Activated CD4-positive, alpha-beta memory T cell treated with anti-CD3 and anti-CD28 coated beads, Interleukin-2, amount 10 ng/mL, durations not matched to agents 7 days and 5 days (primary cell): ENCODE results near the gene SEPTIN12. TPM values are rescaled to one million over a fixed set of nuclear protein-coding genes. Genes with fewer than 3 reads are reported as not detected.
"Not testable (repeated sequence)": the region's sequence is repeated elsewhere in the genome, so short reads cannot be mapped to it uniquely, and the experiment has no call there.

ENCODE experiments used
- CTCF ChIA-PET: fragments of 350-600 bp; sonication (Branson Sonifier 250); formaldehyde crosslinking; loops from one replicate; lab custom pipeline; 2021; ENCODE audit warnings: antibody characterized with exemption, inconsistent platforms; lab: Charles Lee
- POLR2A ChIA-PET: fragments of 350-600 bp; sonication (Branson Sonifier 250); formaldehyde crosslinking; loops from one replicate; lab custom pipeline; 2021; ENCODE audit warnings: antibody characterized with exemption; lab: Charles Lee
- DNase-seq: peaks from one replicate; pipeline ENCODE4 v3.0.0-alpha.2; 2020
- H3K27ac Mint-ChIP-seq: one replicate; pipeline ENCODE4 v1.8.0; 2021; ENCODE audit warnings: mild to moderate bottlenecking, mixed read lengths
- H3K27me3 Mint-ChIP-seq: one replicate; pipeline ENCODE4 v1.8.0; 2021; ENCODE audit warnings: mixed read lengths
- H3K36me3 Mint-ChIP-seq: one replicate; pipeline ENCODE4 v1.8.0; 2021; ENCODE audit warnings: low read depth, mixed read lengths
- H3K4me1 Mint-ChIP-seq: one replicate; pipeline ENCODE4 v1.8.0; 2021; ENCODE audit warnings: mixed read lengths
- H3K4me3 Mint-ChIP-seq: one replicate; pipeline ENCODE4 v1.8.0; 2021; ENCODE audit warnings: mild to moderate bottlenecking, mixed read lengths
- H3K9me3 Mint-ChIP-seq: one replicate; pipeline ENCODE4 v1.8.0; 2021; ENCODE audit warnings: mixed read lengths
- total RNA-seq, 2 experiments: library from RNA; stranded (reverse); gene quantifications; one replicate each; pipeline ENCODE4 v1.2.3, GENCODE V29; 2021

SEPTIN12 gene
- total RNA-seq, 2 experiments from 2014 or later = not detected

DNA sequence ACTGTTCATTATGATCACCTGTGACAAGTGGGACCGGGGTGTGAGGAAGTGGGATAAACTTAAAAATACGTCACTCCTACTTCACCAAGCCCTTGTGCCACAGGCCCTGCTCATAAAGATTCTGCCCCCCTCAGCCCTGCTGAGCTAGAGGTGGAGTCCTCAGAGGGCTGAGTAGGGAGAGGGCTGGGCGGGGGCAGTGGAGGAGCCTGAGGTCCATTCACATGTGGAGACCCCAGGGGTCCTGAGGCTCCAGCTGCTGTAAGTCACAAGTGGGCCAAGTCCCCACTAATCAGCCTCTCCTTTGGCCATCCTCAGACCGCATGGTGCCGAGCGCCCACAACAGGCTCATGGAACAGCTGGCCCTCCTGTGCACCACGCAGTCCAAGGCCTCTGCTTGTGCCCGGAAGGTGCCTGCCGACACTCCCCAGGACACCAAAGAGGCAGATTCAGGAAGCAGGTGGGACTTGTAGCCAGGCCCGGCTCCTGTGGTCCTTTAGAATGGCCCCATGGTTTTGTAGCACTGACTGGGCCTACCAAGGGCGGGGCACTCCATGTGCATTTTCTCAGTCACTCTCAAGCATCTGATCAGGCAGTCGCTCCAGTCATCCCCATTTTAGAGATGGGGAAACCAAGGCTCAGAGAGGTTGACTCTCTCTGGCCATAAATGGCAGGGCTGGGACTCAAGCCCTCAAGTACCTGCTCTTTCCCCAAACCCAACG is 43.4 kb downstream of the SEPTIN12 start:
- CTCF ChIA-PET = no interaction called here
- Mint-ChIP-seq H3K4me3 (no peak overlapping the region), H3K27ac (no peak overlapping the region), H3K27me3 (no peaks in the 10 kb centered on the region), H3K36me3 (no peaks in the 10 kb centered on the region), H3K4me1 (peaks cover 12% of the 10 kb centered on the region), H3K9me3 (no peaks in the 10 kb centered on the region)
- POLR2A ChIA-PET = no interaction called here
- no peak for DNase-seq

DNA sequence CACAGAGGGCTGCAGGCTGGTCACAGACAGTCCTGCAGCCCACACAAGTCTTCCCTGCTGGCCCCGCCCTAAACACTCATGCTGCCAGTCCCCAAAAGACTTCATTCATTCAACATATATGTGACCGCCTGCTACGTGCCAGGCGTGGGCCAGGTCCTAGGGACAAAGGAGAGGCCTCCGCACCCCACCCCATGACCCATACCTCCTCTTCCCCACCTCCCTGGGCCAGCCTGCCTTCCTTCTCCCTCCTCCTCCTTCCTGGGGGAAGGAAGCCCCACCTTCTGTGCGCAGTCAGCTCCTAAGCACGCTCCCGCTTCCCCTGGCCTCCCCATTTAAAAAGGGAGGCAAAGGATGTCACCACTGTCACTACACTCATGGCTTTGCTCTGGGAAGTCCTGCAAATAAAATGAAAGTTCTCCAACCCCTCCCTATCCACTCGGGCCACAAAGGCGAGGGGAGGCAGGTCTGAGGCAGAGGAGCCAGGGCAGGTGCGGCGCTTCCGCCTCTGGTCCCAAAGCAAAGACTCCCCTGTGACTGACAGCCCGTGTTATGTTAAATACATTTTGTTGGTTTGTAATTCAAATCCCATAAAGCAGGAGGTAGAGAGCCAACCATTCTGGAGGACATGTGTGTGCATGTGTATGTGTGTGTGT is 44.8 kb downstream of the SEPTIN12 start:
- H3K36me3 Mint-ChIP-seq = no peaks in the 10 kb centered on the region
- H3K4me3 Mint-ChIP-seq = no peak overlapping the region
- CTCF ChIA-PET = no interaction called here
- H3K4me1 Mint-ChIP-seq = peaks cover 12% of the 10 kb centered on the region
- no peaks in the 10 kb centered on the region for H3K9me3 Mint-ChIP-seq
- no peaks in the 10 kb centered on the region for H3K27me3 Mint-ChIP-seq
- no peak overlapping the region for H3K27ac Mint-ChIP-seq
- DNase-seq = no peak
- POLR2A ChIA-PET = no interaction called here

DNA sequence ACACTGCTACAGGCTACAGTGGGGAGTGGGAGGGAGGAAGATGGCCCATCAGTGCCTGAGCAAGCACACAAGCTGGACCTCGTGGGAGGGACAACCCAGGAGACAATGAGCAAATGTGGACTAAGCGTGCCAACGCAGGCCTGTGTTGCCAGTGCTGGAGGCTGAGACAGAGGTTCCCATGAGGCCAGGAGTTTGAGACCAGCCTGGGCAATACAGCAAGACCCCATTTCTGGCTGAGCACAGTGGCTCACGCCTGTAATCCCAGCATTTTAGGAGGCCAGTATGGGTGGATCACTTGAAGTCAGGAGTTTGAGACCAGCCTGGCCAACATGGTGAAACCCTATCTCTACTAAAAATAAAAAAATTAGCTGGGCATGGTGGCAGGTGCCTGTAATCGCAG is 49.8 kb downstream of the SEPTIN12 start:
- POLR2A ChIA-PET, H3K27ac Mint-ChIP-seq, DNase-seq, H3K9me3 Mint-ChIP-seq, H3K4me3 Mint-ChIP-seq, H3K36me3 Mint-ChIP-seq, H3K27me3 Mint-ChIP-seq: not testable (repeated sequence)
- peaks cover 20% of the 10 kb centered on the region for H3K4me1 Mint-ChIP-seq
- CTCF ChIA-PET = interaction anchor here (0.6 kb wide), 1 partner anchor 300 kb away, joined by 3 read pairs; no protein-coding TSS in a partner anchor

DNA sequence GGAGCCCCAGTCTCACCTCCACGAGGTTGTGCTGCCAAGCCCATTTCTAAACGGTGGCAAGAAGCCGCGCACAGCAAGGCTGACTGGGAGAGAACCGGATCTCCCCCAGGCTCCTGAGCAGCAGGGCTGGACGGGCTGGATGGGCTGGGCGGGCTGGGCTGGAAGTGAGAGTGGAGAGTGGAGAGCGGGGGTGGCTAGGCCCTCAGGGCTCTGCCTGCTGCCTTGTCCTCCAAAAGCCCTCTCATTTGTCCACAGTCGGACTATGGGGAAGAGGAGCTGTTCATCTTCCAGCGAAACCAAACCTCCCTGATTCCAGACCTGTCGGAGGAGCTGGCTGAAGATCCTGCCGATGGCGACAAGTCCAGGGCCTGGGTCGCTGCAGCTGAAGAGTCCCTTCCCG is 50.6 kb downstream of the SEPTIN12 start:
- DNase-seq = no peak
- ChIA-PET POLR2A (no interaction called here), CTCF (no interaction called here)
- H3K4me1 Mint-ChIP-seq = peaks cover 21% of the 10 kb centered on the region
- no peaks in the 10 kb centered on the region for H3K9me3 Mint-ChIP-seq
- H3K27me3 Mint-ChIP-seq = no peaks in the 10 kb centered on the region
- no peaks in the 10 kb centered on the region for H3K36me3 Mint-ChIP-seq
- no peak overlapping the region for H3K27ac Mint-ChIP-seq
- H3K4me3 Mint-ChIP-seq = no peak overlapping the region

DNA sequence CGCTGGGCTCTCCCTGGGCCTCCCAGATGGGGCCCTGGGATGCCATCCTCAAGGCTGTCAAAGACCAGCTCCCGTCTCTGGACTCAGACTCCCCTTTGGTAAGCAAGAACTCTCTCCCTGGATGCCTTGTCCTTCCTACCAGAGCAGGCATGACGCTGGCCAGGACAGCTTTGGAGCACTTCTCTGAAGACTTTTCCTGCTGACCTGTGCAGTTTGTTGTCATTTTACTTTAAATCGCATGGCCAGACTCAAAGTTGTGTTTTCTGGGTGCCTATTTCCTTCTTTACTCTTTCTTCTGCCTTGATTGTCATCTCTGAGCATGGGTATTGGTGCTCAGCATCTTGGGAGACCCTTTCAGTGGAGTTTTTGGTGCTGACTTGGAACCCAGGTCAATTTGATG is 51.6 kb downstream of the SEPTIN12 start:
- H3K4me1 Mint-ChIP-seq = peaks cover 24% of the 10 kb centered on the region
- POLR2A ChIA-PET = no interaction called here
- H3K4me3 Mint-ChIP-seq = no peak overlapping the region

DNA sequence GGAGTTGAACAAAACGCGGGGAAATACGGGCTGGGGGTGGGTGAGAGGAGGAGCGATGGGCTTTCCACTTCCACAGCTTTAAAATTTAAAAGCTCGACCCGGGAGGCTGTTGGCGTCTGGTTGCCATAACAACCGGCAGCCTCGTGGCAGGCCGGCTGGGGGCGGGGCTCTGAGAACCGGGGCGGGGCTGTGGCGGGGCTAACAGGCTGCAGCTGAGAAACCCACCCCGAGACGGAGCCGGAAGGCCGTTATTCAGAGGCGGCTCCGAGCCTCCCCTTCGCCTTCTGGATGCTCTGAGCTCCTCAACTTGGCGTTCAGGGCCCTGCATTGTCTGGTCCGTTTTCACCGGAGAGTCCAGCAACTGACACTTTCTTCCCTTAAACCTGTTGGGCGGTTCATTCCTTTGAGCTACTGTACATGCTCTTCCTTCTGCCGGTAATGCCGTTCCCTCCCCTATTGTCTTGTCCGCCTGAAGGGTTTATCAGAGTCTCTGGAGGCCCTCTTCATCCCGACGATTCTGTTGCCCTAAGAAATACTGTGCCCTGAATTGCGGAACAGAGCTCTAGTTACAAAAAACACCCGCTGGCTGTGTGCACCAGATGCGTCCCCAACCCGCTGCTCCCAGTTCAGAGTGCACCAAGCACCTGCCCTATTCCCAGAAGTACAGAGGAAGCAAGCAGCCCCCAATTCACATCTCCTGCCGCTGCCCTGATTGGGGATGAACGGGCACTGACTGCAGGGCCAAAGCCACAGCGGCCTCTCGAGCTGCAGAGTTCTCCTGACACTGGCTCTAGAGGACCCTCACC is 53.2 kb downstream of the SEPTIN12 start:
- Mint-ChIP-seq H3K4me1 (peaks cover 24% of the 10 kb centered on the region), H3K9me3 (no peaks in the 10 kb centered on the region), H3K36me3 (no peaks in the 10 kb centered on the region), H3K27me3 (no peaks in the 10 kb centered on the region), H3K27ac (peak overlapping the region; percentile 78), H3K4me3 (peak overlapping the region; percentile 78)
- peak; percentile 94 for DNase-seq
- CTCF ChIA-PET = interaction anchor here (0.7 to 2.3 kb wide), 15 partner anchors 11 to 1704 kb away, joined by 3 to 12 read pairs (median 6); partner anchors contain the start of genes GLYR1, MGRN1, NUDT16L1 and ROGDI
- POLR2A ChIA-PET = interaction anchor here (1.0 to 2.4 kb wide), 22 partner anchors 11 to 482 kb away, joined by 3 to 24 read pairs (median 6); partner anchors contain the start of genes CDIP1, CORO7, GLYR1 and NAGPA

More for the DNA sequence above, 51.6 kb downstream of the SEPTIN12 start:
- Mint-ChIP-seq H3K36me3 (no peaks in the 10 kb centered on the region), H3K27ac (no peak overlapping the region), H3K9me3 (no peaks in the 10 kb centered on the region), H3K27me3 (no peaks in the 10 kb centered on the region)
- no peak for DNase-seq
- CTCF ChIA-PET = interaction anchor here (0.6 kb wide), 1 partner anchor 233 kb away, joined by 3 read pairs; no protein-coding TSS in a partner anchor

DNA sequence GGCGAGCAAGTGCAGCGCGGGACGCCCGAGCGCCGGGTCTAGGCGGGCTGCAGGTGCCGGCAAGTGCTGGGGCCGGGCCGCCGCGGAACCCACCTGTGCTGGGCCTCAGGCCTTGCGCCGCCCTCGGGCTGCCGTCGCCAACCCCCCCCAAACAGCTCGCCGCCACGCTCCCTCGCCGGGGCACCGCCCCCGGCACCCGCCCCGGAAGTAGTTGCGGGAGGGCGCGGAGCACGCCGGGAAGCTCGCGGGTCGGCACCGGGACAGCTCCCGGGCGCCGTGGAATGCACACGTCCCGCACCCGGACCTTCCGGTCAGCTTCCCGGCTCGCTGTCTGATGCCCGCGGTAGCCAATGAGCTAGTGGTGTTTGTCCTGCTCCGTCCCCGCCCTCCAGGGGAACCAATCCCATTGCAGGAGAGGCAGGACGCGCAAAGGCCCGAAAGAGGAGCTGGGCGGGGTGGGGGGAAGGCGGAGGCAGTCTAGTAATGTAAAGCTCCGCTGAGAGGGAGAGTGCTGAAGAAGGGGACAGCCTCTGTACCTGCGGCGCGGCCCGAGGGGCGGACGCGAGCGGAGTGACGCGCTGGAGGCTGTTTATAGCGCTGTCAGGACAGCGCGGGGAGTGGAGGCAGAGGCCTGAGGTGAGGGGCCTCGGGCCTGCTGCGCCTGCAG is 53.9 kb downstream of the SEPTIN12 start, which contains the start of the genes ANKS3 and DNAAF8:
Gene ANKS3, minus strand, starts transcription at position 209 of the 667 bp plus-strand sequence. CDS start 4,122 bp downstream, outside the sequence.
Gene DNAAF8, plus strand, starts transcription at position 475 of the 667 bp plus-strand sequence. CDS start 1,978 bp downstream, outside the sequence.
- peak; percentile 81 for DNase-seq
- POLR2A ChIA-PET = interaction anchor here (1.0 to 2.4 kb wide), 21 partner anchors 10 to 481 kb away, joined by 3 to 24 read pairs (median 6); partner anchors contain the start of genes CDIP1, CORO7, GLYR1 and NAGPA
- H3K4me1 Mint-ChIP-seq = peaks cover 24% of the 10 kb centered on the region
- H3K27me3 Mint-ChIP-seq = no peaks in the 10 kb centered on the region
- CTCF ChIA-PET = interaction anchor here (0.5 to 2.3 kb wide), 17 partner anchors 10 to 1703 kb away, joined by 3 to 12 read pairs (median 4); partner anchors contain the start of genes GLYR1, MGRN1, NUDT16L1 and ROGDI
- H3K9me3 Mint-ChIP-seq = no peaks in the 10 kb centered on the region
- H3K36me3 Mint-ChIP-seq = no peaks in the 10 kb centered on the region
- peak within 1 kb of the TSS; percentile 78 for H3K4me3 Mint-ChIP-seq
- peak within 1 kb of the TSS; percentile 78 for H3K27ac Mint-ChIP-seq

DNA sequence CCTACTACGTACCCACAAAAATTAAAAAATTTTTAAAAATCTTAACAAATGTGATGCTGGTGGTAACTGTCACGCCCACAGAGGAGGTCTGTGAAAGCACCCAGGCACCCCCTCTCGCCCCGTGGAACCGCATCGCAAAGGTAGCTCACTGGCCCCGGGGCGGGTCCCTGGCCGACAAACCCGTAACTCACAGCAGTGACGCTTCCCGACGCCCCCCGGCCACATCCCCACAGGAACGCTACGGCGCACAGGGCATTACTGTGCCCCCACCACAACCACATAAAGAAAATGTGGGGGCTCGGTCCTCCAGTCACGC is 54.4 kb downstream of the SEPTIN12 start:
- Mint-ChIP-seq H3K4me1 (peaks cover 24% of the 10 kb centered on the region), H3K4me3 (peak overlapping the region; percentile 78), H3K36me3 (no peaks in the 10 kb centered on the region), H3K27me3 (no peaks in the 10 kb centered on the region), H3K9me3 (no peaks in the 10 kb centered on the region), H3K27ac (peak overlapping the region; percentile 61)
- ChIA-PET CTCF (interaction anchor here (0.5 to 2.3 kb wide), 10 partner anchors 14 to 246 kb away, joined by 3 to 12 read pairs (median 8); partner anchors contain the start of genes ROGDI and ZNF500), POLR2A (interaction anchor here (1.3 to 2.4 kb wide), 16 partner anchors 10 to 462 kb away, joined by 3 to 24 read pairs (median 6); partner anchors contain the start of genes CORO7, GLYR1, NAGPA and NUDT16L1)
- no peak for DNase-seq

DNA sequence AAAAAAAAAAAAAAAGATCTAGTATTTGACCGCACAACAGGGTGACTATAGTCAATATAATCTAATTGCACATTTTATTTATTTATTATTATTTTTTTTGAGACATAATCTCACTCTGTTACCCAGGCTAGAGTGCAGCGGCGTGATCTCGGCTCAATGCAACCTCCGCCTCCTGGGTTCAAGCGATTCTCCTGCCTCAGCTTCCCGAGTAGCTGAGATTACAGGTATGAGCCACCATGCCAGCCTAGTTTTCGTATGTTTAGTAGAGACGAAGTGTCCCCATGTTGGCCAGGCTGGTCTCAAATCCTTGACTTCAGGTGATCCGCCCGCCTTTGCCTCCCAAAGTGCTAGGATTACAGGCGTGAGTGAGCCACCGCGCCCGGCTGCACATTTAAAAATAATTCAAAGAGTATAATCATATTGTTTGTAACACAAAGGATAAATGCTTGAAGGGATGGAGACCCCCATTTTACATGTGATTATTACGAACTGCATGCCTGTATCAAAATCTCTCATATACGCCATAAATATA is 54.9 kb downstream of the SEPTIN12 start:
- ChIA-PET POLR2A (interaction anchor here (1.6 to 2.4 kb wide), 8 partner anchors 34 to 301 kb away, joined by 5 to 24 read pairs (median 8); partner anchors contain the start of genes GLYR1, NAGPA, NUDT16L1 and ROGDI), CTCF (interaction anchor here (1.3 to 2.3 kb wide), 4 partner anchors 16 to 227 kb away, joined by 3 to 12 read pairs (median 10); no protein-coding TSS in a partner anchor)
- H3K4me1 Mint-ChIP-seq = peaks cover 24% of the 10 kb centered on the region
- peak overlapping the region; percentile 78 for H3K4me3 Mint-ChIP-seq
- H3K9me3 Mint-ChIP-seq = no peaks in the 10 kb centered on the region
- DNase-seq = no peak
- peak overlapping the region; percentile 61 for H3K27ac Mint-ChIP-seq
- no peaks in the 10 kb centered on the region for H3K36me3 Mint-ChIP-seq
- no peaks in the 10 kb centered on the region for H3K27me3 Mint-ChIP-seq

DNA sequence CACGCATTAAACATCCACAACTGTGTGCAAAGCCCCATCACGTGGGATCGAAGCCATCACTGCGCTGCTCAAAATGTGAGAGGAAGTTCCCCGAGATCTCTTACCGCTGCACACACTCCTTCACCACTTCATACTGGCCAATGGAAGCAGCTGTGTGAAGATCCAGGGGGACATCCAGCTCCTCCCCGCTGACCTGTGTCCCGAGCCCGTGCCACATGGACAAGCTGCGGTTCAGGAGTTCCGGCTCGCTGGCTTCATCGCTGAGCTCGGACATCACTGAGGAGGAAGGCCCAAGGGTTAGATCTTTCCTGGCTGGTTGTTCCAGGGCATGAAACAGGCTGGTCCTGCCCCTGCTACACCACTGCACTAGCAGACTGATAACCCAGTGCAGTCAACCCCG is 58.3 kb downstream of the SEPTIN12 start:
- no peak overlapping the region for H3K27ac Mint-ChIP-seq
- no peak overlapping the region for H3K4me3 Mint-ChIP-seq
- no peak for DNase-seq
- no peaks in the 10 kb centered on the region for H3K27me3 Mint-ChIP-seq
- peaks cover 2% of the 10 kb centered on the region for H3K36me3 Mint-ChIP-seq
- POLR2A ChIA-PET = no interaction called here
- CTCF ChIA-PET = no interaction called here
- H3K4me1 Mint-ChIP-seq = peaks cover 18% of the 10 kb centered on the region
- H3K9me3 Mint-ChIP-seq = no peaks in the 10 kb centered on the region

DNA sequence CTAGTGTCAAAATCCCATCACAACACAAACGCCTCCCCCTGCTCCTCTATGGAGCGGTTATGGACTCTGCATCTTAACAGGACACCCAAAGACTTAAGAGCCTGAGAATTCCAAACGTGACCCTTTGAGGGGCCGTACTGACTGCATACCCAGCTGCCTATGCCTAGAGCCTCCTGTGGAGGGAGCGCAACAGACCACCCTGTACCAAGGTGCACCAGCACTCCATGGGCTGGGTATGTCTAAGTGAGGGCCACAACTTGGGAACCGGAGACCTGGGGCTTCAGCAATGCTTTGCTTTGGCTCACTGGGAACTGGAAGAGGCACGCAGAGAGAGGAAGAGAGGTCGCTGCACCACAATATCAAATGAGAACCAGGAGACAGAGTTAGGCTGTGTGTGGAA is 59.5 kb downstream of the SEPTIN12 start:
- no peaks in the 10 kb centered on the region for H3K27me3 Mint-ChIP-seq
- ChIA-PET POLR2A (interaction anchor here (0.6 kb wide), 1 partner anchor 14 kb away, joined by 3 read pairs; no protein-coding TSS in a partner anchor), CTCF (no interaction called here)
- no peak overlapping the region for H3K27ac Mint-ChIP-seq
- H3K4me1 Mint-ChIP-seq = peaks cover 13% of the 10 kb centered on the region
- no peak for DNase-seq
- H3K4me3 Mint-ChIP-seq = no peak overlapping the region
- peaks cover 2% of the 10 kb centered on the region for H3K36me3 Mint-ChIP-seq
- no peaks in the 10 kb centered on the region for H3K9me3 Mint-ChIP-seq
